ENCODE data around the gene MED16.
"Not testable (repeated sequence)": the region's sequence is repeated elsewhere in the genome, so short reads cannot be mapped to it uniquely, and the experiment has no call there.

MED16 gene

DNA sequence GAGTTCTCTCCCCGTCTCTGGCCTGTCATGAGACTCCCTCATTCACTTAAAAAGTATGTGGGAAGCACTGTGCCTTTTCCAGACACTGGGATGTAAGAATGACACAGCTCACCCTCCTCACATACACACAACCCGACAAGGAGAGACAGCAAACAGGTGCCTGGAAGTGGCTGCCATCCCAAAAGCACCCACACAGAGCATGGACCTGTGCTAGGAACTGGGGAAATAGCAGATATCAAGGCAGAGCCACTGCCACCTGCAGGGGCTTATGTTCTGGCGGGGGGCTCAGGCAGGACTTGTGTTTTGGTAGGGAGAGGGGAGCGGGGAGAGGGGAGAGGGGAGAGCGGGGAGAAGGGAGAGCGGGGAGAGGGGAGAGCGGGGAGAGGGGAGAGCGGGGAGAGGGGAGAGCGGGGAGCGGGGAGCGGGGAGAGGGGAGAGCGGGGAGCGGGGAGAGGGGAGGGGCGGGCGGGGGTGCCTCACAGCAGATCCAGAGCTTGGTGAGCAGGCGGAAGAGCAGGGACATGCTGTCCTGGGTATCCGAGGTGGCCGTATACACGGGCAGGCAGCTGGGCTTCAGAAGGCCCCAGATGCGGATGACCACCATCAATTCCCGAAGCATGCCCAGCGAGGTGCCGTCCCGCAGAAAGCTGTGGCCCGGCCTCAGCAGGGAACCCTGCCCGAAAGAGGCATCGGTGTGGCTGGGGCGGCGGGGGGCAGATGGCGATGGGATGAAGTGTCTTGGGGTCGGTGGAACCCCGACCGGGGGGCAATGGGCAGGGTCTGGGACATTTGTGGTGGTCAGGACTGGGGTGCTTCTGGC, 21.3 kb downstream of the MED16 start:
- no peak for DNase-seq

DNA sequence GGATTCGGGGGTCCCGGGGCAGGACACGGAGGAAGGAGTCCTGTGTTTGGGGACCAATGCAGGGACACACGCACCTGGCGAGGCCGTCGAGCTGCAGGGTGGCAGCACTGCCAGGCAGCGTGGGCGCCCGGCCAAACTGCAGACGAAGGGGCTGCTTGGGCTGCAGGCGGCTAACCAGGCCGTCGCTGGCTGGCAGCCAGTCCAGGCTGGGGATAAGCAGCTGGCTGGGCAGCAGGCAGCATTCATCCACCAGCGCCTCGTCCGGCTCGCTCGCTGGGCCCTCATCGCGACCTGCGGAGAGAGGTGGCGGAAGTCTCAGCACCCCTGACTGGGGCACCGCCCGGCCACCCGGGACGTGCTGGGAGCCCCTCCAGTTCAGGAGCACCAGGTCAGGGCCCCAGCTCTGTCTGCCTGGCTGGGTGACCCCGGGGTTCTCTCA, 22.0 kb downstream of the MED16 start:
- no peak for DNase-seq

DNA sequence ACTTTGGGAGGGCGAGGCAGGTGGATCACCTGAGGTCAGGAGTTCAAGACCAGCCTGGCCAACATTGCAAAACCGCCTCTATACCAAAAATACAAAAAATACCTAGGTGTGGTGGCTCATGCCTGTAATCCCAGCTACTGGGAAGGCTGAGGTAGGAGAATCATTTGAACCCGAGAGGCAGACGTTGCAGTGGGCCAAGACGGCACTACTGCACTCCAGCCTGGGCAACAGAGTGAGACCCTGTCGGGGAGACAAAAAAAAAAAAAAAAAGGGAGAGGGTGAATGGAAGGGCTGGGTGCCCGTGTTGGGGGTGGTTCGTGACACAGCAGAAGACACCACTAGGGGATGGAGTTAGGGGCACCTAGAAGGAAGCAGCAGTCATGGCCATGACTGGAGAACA, 22.7 kb downstream of the MED16 start:
- DNase-seq: no peak

- DNase-seq: no peak
These were observed 23.5 kb downstream of the MED16 start for GRCh38 chr19:869245-870177.

DNA sequence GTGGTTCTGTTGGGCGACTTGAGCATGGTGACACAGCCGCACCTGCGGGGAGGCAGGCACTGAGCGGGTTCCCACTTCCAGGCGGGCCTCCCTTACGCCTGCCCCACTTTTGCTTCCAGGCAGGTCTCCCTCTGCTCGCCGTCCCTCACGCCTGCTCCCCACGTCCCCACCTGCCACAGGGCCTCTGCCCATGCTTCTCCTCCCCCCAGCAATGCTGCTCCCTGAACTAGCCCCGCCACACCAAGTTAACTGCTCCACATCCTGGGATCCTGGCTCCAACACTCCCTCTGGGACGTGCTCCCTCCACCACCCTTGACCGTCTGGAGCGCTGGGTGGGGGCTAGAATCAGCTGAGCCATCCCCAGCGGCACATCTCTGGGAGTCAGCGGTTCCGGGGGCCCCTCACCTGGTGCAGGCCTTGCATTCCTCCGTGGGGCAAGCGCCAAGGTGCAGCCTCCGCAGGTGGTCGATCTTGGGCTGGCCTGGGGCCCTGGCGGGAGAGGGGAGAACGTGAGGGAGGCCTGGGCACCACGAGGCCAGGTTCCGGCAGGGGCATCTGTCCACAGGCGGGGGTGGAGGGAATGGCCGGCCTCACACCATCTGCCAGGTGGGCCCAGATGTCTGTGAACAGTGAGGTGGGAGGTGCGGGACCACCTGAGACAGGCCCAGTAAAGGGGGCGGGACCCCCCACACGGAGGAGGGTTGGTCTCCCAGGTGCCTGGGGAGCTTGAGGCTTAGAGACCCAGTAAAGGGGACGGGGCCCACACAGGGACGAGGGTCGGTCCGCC, 24.3 kb downstream of the MED16 start:
- no peak for DNase-seq

DNA sequence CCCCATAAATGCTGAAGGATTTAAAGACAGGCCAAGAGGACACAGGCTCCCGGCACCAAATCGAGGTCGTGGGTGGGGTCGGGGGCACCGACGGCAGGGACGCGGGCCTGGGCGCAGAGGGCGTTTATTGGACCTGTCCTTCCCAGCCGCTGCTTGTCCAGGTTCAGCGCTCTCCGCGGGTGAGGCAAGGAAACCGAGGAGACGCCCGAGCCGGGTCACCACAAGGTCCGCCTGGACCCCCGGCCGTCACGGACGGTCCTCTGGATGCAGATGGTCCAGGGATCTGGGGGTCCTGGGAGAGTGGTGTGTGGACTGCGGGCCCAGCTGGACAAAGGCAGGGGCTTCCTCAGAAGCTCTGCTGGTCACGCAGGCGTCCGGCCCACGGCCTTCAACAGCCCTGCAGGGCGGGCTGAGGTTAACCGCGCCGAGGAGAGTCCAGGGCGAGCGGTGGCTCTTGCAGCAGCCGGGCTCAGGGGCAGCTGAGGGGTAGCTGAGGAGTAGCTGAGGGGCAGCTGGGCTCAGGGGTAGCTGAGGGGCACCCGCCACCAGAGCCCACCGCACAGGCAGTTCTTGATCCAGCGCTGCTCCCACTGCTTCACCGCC, 25.0 kb downstream of the MED16 start:
- no peak for DNase-seq

DNA sequence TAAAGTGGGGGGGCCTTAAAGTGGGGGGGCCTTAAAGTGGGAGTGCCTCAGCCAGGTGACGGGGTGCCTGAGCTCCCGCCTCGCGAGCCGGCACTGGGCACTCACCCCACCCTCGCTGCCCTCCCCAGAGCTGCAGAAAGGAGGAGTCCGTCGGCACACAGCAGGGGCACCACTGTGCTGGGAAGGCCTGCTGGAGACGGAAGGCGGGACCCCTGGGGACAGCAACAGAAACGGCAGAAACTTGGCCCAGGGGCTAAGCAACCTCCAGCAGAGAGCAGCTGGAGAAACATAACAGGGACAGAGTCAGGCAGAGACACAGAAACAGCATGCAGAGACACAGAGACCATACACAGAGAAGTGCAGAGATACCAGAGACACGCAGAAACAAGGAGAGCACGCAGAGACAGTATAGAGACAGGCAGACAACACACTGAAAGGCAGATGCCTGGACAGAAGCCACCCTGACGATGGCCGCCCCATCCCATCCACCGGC, 25.6 kb downstream of the MED16 start:
- no peak for DNase-seq

DNA sequence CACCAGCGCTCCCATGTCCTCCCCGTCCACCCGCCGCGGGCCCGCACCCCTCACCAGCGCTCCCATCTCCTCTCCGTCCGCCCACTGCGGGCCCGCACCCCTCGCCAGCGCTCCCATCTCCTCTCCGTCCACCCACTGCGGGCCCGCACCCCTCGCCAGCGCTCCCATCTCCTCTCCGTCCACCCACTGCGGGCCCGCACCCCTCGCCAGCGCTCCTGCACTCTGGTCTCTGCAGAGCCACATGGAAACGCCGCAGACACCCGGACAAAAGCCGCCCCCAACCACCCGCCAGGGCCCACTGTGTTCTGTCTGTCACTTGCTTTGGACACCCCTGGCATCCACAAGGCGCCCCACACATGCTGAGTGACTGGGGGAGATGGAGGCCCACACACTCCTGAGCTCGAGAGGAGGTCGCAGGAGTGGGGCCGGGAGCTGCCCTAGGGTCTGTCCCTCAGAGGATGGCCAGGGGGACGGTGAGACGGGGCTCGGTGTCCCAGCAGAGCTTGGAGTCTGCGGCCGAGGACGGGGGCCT, 26.2 kb downstream of the MED16 start:
- DNase-seq: no peak

DNA sequence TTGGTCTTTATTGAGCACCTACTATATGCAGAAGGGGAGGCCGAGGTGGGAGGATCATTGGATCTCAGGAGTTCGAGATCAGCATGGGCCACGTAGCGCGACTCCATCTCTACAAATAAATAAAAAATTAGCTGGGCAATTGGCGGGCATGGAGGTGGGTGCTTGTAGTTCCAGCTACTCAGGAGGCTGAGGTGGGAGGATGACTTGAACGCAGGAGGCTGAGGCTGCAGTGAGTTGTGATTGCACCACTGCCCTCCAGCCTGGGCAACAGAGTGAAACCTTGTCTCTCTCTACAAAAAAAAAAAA, 29.7 kb downstream of the MED16 start:
- no peak for DNase-seq

DNA sequence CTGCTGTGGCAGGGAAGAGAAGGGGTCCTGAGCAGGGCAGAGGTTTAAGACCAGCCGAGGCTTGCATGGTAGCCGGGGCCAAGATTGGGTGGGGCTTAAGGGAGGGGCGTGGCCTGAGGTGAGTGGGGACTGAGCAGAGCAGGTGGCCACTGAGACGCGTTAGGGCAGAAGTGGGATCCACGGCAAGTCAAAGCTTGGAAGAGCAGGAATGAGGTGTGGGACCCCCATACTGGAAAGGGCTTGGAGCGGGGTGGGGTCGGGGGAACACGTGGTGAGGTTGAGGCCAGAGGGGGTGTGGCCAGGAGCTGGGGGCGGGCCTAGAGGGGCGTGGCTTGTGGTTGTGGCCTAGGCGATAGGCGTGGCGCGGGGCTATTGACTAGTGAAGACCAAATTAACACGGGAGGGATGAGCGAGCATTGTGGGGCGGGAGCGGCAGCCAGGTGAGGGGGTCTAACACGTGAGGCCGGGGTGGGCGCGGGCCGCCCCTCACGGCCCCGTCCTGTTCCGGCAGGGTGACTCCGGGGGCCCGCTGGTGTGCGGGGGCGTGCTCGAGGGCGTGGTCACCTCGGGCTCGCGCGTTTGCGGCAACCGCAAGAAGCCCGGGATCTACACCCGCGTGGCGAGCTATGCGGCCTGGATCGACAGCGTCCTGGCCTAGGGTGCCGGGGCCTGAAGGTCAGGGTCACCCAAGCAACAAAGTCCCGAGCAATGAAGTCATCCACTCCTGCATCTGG, 30.2 kb downstream of the MED16 start:
- peak; percentile 61 to 81 for DNase-seq

DNA sequence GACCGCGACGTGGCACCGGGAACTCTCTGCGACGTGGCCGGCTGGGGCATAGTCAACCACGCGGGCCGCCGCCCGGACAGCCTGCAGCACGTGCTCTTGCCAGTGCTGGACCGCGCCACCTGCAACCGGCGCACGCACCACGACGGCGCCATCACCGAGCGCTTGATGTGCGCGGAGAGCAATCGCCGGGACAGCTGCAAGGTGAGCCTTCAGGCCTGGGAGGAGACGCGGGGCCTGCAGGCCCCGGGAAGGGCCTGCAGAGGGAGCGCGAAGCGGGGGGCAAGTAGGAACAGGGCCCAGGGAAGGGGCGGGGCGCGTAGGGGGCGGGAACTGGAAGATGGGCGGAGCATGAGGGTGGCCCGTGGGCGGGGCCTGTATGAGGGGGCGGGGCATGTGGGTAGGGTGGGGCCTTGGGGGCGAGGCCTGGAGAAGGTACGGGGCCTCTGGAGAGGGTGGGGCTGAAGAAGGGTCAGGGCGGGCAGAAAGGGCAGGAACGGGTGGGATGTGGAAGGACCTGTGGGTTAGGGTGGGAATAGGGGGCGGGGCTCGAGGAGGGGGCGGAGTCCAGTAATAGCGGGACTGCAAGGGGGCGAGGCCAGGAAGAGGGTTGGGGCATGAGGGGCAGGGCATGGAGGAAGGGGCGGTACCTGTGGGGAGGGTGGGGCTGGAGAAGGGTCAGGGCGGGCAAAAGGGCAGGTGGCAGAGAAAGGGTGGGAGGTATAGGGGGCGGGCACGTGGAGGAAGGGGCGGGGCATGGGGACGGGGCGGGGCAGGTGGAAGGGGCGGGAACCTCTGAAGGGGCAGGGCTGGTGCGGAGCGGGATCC, 31.0 kb downstream of the MED16 start:
- peak; percentile 48 to 80 for DNase-seq

- no peak for DNase-seq
These were observed 31.7 kb downstream of the MED16 start for GRCh38 chr19:861141-861755.

GRCh38 chr19:858868-859843, 33.8 kb downstream of the MED16 start, which contains the start of gene CFD:
CFD (plus strand) TSS chr19:859664; CDS start chr19:859690, 26 bp downstream.
- DNase-seq: no peak

DNA sequence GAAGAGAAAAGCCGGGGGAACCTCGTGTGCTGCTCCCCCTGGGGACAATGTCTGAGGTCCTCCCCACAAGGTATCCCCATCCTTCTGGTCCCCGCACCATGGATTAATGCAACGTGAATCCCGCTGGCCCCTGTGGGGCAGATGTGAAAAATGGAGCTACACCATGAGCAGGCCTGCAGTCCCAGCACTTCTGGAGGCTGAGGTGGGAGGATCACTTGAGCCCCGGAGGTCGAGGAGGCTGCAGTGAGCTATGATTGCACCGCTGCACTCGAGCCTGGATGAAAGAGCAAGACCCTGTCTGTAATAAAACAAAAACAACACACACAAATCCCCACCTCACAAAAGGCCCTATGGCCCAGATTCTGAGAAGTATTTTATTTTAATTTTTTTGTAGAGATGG, 34.7 kb downstream of the MED16 start:
- no peak for DNase-seq

GRCh38 chr19:855566-856120, 37.3 kb downstream of the MED16 start:
- no peak for DNase-seq

DNA sequence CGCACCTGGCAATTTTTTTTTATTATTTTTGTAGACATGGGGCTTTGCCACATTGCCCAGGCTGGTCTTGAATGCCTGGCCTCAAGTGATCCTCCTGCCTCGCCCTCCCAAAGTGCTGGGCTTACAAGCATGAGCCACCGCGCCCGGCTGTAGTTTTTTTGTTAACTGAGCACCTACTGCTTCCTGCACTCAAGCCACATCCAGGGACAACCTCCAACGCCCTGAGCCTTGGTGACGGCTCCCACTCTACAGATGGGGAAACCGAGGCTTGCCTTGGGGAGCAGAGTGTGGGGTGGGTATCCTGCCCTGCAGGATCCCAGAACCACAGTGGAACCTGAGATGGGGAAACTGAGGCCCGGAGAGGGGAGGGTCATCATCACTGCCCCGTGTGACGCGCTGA, 37.8 kb downstream of the MED16 start:
- DNase-seq: no peak

- DNase-seq: no peak
These were observed 38.4 kb downstream of the MED16 start for GRCh38 chr19:854549-854948.

- DNase-seq: not testable (repeated sequence)
These were observed 39.3 kb downstream of the MED16 start for GRCh38 chr19:853614-854220.

All from stimulated activated CD4-positive, alpha-beta T cell treated with anti-CD3 and anti-CD28 coated beads, Interleukin-2, amount 100 ng/mL, for 48 hours (primary cell).